K562 (cell line): ENCODE data around the gene STOX1. TPM values are rescaled to one million over a fixed set of nuclear protein-coding genes. Genes with fewer than 3 reads are reported as not detected.

Experiments used
- ATAC-seq: fragments of 200-7000 bp; cut with Tn5 transposase; 3 replicates; pipeline ENCODE4 v1.9.1; 2020; ENCODE audit warnings: moderate library complexity
- BruUV-seq: library from RNA; stranded (reverse); fragments of 400-500 nt; replicated peaks from 2 replicates; lab custom pipeline; 2021; lab: Mats Ljungman, UMichigan
- CTCF ChIA-PET: fragments of 300-600 bp; formaldehyde crosslinking; extraction: SDS; loops from one replicate; lab custom pipeline; 2021; ENCODE audit warnings: low intra/inter-chr PET ratio; lab: Yijun Ruan, JAX
- POLR2A ChIA-PET: fragments of 300-600, 350-650 bp; sonication (Branson Sonifier 250); formaldehyde crosslinking; extraction: SDS; loops from one replicate; lab custom pipeline; 2021; ENCODE audit warnings: antibody characterized with exemption, inconsistent platforms; lab: Yijun Ruan, JAX
- DNase-seq, 4 experiments: peaks; one replicate each; pipeline versions ENCODE4 v3.0.0 to v3.0.0-alpha.2; 2011 to 2018; ENCODE audit warnings: low spot score in 3 of 4, mixed read lengths in 3 of 4; ENCODE audit errors: extremely low read depth in 1 of 4
- FAIRE-seq: peaks from 2 replicates; lab custom pipeline; 2011; peaks lifted over from hg19 to GRCh38; lab: Jason Lieb, UNC
- H2AFZ ChIP-seq: 2 replicates; pipeline ENCODE4 v1.6.0; 2011; ENCODE audit warnings: low read depth, low read length, control low read depth, inconsistent platforms
- H3K27ac ChIP-seq: fragments of 200-600 bp; 3 replicates; pipeline ENCODE4 v1.8.0; 2011; ENCODE audit warnings: low read depth, mild to moderate bottlenecking, control low read depth, inconsistent platforms, low read length, moderate library complexity, mixed read lengths; ENCODE audit errors: extremely low read depth
- H3K27me3 ChIP-seq, 2 experiments: fragments of 300-600 bp in 1 of 2; 2 replicates in 1 of 2; 3 replicates in 1 of 2; pipeline versions ENCODE4 v1.6.0 to v1.8.0; 2011; ENCODE audit warnings: inconsistent platforms in 2 of 2, low read length in 2 of 2, mild to moderate bottlenecking in 1 of 2, mixed read lengths in 1 of 2, moderate library complexity in 1 of 2; ENCODE audit not compliant: control insufficient read depth in 2 of 2, insufficient read depth in 2 of 2
- H3K36me3 ChIP-seq: fragments of 300-600 bp; 3 replicates; pipeline ENCODE4 v1.8.0; 2011; ENCODE audit warnings: mild to moderate bottlenecking, low read length, inconsistent platforms; ENCODE audit not compliant: control insufficient read depth, insufficient read depth
- H3K4me1 ChIP-seq, 2 experiments: fragments of 200-600 bp in 1 of 2; replicated peaks in 1 of 2; 2 replicates in 1 of 2; 3 replicates in 1 of 2; pipeline versions ENCODE4 v1.5.1 to v1.8.0; 2011; ENCODE audit warnings: inconsistent platforms in 2 of 2, low read length in 2 of 2, mild to moderate bottlenecking in 1 of 2, mixed read lengths in 1 of 2, moderate library complexity in 1 of 2; ENCODE audit not compliant: control insufficient read depth in 2 of 2, insufficient read depth in 2 of 2
- H3K4me2 ChIP-seq: 2 replicates; pipeline ENCODE4 v1.6.1; 2011; ENCODE audit warnings: low read length, control low read depth, inconsistent platforms, mixed read lengths; ENCODE audit not compliant: insufficient read depth
- H3K4me3 ChIP-seq: fragments of 200-600 bp; sonication (generic), shearing (Covaris generic); 2 replicates; pipeline ENCODE4 v1.5.1; 2016; ENCODE audit warnings: control low read depth, inconsistent platforms
- H3K79me2 ChIP-seq: fragments of 200-600 bp; 3 replicates; pipeline ENCODE4 v1.8.0; 2011; ENCODE audit warnings: low read length, inconsistent platforms; ENCODE audit not compliant: control insufficient read depth, insufficient read depth
- H3K9ac ChIP-seq, 2 experiments: 2 replicates each; pipeline versions ENCODE4 v1.6.0 to v1.6.1; 2011; ENCODE audit warnings: low read depth in 2 of 2, low read length in 2 of 2, control low read depth in 1 of 2, inconsistent platforms in 1 of 2, mild to moderate bottlenecking in 1 of 2, mixed read lengths in 1 of 2; ENCODE audit not compliant: insufficient read depth in 1 of 2
- H3K9me1 ChIP-seq: one replicate; pipeline ENCODE4 v1.6.0; 2011; ENCODE audit warnings: inconsistent platforms, mild to moderate bottlenecking, low read length, moderate library complexity; ENCODE audit not compliant: control insufficient read depth, insufficient read depth
- H3K9me3 ChIP-seq: replicated peaks from 2 replicates; pipeline ENCODE4 v1.5.1; 2011; ENCODE audit warnings: low read depth, low read length, inconsistent platforms; ENCODE audit not compliant: control insufficient read depth, insufficient read depth
- H4K20me1 ChIP-seq: replicated peaks from 2 replicates; pipeline ENCODE4 v1.6.1; 2011; ENCODE audit warnings: low read length, inconsistent platforms, mixed read lengths; ENCODE audit not compliant: control insufficient read depth, insufficient read depth
- CEBPG ChIP-seq, 3 experiments: fragments of 200-800 bp in 1 of 3; sonication (Bioruptor generic) in 1 of 3; sonication (generic) in 1 of 3; formaldehyde crosslinking in 1 of 3; IDR thresholded peaks in 2 of 3; conservative IDR thresholded peaks in 1 of 3; 2 replicates each; pipeline versions ENCODE4 v1.6.1 to v1.8.0; 2016 to 2022; ENCODE audit warnings: missing compliant biosample characterization in 2 of 3, missing genetic modification characterization in 2 of 3, mild to moderate bottlenecking in 1 of 3, missing genetic modification reagents in 1 of 3
- CREM ChIP-seq: IDR thresholded peaks from 2 replicates; pipeline ENCODE4 v1.6.1; 2014; ENCODE audit warnings: antibody characterized with exemption, low read depth
- DDX20 ChIP-seq: fragments of 450-650 bp; IDR thresholded peaks from 2 replicates; pipeline ENCODE4 v1.6.1; 2016; ENCODE audit warnings: missing genetic modification characterization, low read depth, mild to moderate bottlenecking, missing compliant biosample characterization, moderate library complexity
- KDM1A ChIP-seq, 2 experiments: fragments of 450-650 bp; IDR thresholded peaks; 2 replicates each; pipeline ENCODE4 v1.6.1; 2016; ENCODE audit warnings: mild to moderate bottlenecking in 2 of 2
- RAD21 ChIP-seq, 2 experiments: fragments of 250-450 bp in 1 of 2; fragments of 450-650 bp in 1 of 2; sonication (Bioruptor Pico) in 1 of 2; formaldehyde crosslinking in 1 of 2; IDR thresholded peaks in 1 of 2; conservative IDR thresholded peaks in 1 of 2; 2 replicates each; pipeline versions ENCODE4 v1.4.0 to v1.8.0; 2020 to 2022; ENCODE audit warnings: mild to moderate bottlenecking in 2 of 2, moderate library complexity in 1 of 2
- SMC3 ChIP-seq: conservative IDR thresholded peaks from 2 replicates; pipeline ENCODE4 v1.6.1; 2011; ENCODE audit warnings: low read depth, low read length, improper control_type of control experiment; ENCODE audit not compliant: insufficient read depth
- WGBS: fragments of 100-300 bp; shearing (Covaris generic); methylation state at CpG from one replicate; pipeline ENCODE4 v1.1.6; 2016; ENCODE audit warnings: low coverage, mixed read lengths; ENCODE audit not compliant: insufficient coverage; ENCODE audit errors: missing lambda C conversion rate; 5-methylcytosine and 5-hydroxymethylcytosine counted together
- in situ Hi-C: fragments of 300-500 bp; cut with MboI; formaldehyde crosslinking; loops from 4 replicates; pipeline ENCODE4 v1.15.0; 2018; ENCODE audit warnings: inconsistent platforms, mixed read lengths
- intact Hi-C: fragments of 100-400 bp; cut with micrococcal nuclease; formaldehyde crosslinking; loops from 2 replicates; pipeline ENCODE4 v1.14.2; 2022
- polyA plus RNA-seq, 8 experiments: library from polyadenylated mRNA; depleted of rRNA in 4 of 8; stranded (reverse) in 5 of 8; unstranded in 3 of 8; fragments of >200 nt; fragmentation: Nextera tagmentation in 2 of 8; fragmentation: Illumina TruSeq in 1 of 8; extraction: Ambion mirVana in 2 of 8; extraction: Trizol in 1 of 8; gene quantifications; 2 replicates each; pipeline versions ENCODE4 v1.2.1 to v1.2.3, GENCODE V29; 2011 to 2014; ENCODE audit warnings: inconsistent platforms in 1 of 8, missing spikeins in 1 of 8
- total RNA-seq, 7 experiments: library from RNA; depleted of rRNA in 6 of 7; stranded (reverse); fragments of >200 nt in 6 of 7; fragmentation: Illumina TruSeq in 2 of 7; extraction: Trizol in 2 of 7; gene quantifications; 2 replicates each; pipeline versions ENCODE4 v1.2.1 to v1.2.3, GENCODE V29; 2011 to 2021; ENCODE audit warnings: low replicate concordance in 1 of 7
- TF ChIP-seq, protein P1 (sequence below): sonication (generic); formaldehyde crosslinking; IDR thresholded peaks from 2 replicates; pipeline ENCODE4 v1.8.0; 2022; ENCODE audit warnings: mild to moderate bottlenecking, missing genetic modification reagents, borderline replicate concordance
- TF ChIP-seq, protein P2 (sequence below), 2 experiments: fragments of 450-650 bp in 1 of 2; sonication (generic) in 1 of 2; formaldehyde crosslinking; conservative IDR thresholded peaks; 2 replicates each; pipeline versions ENCODE4 v1.4.0 to v1.8.1; 2020 to 2022; ENCODE audit warnings: mild to moderate bottlenecking in 1 of 2, missing genetic modification reagents in 1 of 2
- TF ChIP-seq, protein P3 (sequence below): fragments of 450-650 bp; IDR thresholded peaks from 2 replicates; pipeline ENCODE4 v1.6.1; 2016; ENCODE audit warnings: borderline replicate concordance
- TF ChIP-seq, protein P4 (sequence below): fragments of 450-650 bp; formaldehyde crosslinking; IDR thresholded peaks from 2 replicates; pipeline ENCODE4 v1.4.0; 2020; ENCODE audit warnings: mild to moderate bottlenecking, moderate library complexity

Gene STOX1
- total and polyA plus RNA-seq, 9 of the 15 experiments (the other 6 are each of a cell fraction or from before 2014, with no cell fraction given) = 0.09 to 0.87 (median 0.29) TPM

DNA sequence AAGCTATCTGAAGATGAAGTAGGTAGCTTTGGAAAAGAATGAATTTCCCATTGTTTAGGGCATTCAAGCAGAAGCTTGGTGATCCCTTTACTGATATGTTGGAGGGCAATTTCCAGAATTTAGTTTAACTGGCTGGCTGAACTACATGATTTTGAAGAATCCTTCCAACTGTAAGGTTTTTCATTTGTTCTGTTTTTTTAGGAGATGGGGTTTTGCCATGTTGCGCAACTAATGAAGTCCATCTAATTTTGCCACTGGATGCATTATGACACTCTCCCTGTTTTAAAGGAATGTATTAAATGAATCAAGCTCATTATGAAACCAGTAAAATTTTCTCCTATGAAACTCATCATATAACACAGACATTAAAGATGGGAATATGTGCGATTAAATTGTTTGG, 67.7 kb downstream of the STOX1 start (continued):
- TF ChIP-seq, protein P1, sequence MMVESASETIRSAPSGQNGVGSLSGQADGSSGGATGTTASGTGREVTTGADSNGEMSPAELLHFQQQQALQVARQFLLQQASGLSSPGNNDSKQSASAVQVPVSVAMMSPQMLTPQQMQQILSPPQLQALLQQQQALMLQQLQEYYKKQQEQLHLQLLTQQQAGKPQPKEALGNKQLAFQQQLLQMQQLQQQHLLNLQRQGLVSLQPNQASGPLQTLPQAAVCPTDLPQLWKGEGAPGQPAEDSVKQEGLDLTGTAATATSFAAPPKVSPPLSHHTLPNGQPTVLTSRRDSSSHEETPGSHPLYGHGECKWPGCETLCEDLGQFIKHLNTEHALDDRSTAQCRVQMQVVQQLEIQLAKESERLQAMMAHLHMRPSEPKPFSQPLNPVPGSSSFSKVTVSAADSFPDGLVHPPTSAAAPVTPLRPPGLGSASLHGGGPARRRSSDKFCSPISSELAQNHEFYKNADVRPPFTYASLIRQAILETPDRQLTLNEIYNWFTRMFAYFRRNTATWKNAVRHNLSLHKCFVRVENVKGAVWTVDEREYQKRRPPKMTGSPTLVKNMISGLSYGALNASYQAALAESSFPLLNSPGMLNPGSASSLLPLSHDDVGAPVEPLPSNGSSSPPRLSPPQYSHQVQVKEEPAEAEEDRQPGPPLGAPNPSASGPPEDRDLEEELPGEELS (CRISPR knock-in tag) = no peak
- TF ChIP-seq, protein P2, sequence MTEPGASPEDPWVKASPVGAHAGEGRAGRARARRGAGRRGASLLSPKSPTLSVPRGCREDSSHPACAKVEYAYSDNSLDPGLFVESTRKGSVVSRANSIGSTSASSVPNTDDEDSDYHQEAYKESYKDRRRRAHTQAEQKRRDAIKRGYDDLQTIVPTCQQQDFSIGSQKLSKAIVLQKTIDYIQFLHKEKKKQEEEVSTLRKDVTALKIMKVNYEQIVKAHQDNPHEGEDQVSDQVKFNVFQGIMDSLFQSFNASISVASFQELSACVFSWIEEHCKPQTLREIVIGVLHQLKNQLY (CRISPR knock-in tag; conservative IDR thresholded peaks at IDR 0.05) = no peak
- TF ChIP-seq CEBPG (CRISPR knock-in tag; IDR thresholded peaks at IDR 0.05) (peak; percentile 63; the same call in 1 of the 2 replicates), CEBPG (tag; conservative IDR thresholded peaks at IDR 0.05 in 1 of 2, IDR thresholded peaks at IDR 0.05 in 1 of 2) (peak; percentile 84 to 96), KDM1A (IDR thresholded peaks at IDR 0.05) (no peak)

DNA sequence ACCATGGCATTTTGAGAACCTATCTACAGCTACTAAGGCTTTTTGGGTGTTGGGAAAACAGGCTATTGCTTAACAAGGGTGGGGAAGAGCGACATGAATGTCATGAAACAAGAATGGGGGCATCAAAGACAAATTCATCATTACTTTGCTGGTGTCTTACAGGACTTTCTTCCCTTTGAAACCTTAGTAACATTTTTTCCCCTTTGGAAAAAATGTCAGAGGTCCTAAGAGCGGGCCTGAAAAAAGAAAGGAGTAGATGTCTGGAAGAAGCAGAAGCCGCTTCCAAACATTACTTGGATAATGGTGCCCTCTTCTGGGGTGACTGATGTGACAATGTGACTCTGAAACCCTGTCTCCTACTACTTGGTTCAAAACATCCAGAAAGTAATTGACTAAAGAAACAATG, 70.0 kb downstream of the STOX1 start:
- Histone ChIP-seq H3K27me3 (no peaks in the 10 kb centered on the region), H4K20me1 (no peaks in the 10 kb centered on the region), H3K4me2 (no peak overlapping the region), H3K36me3 (0 out of 3 replicates have a peak, but pooled peaks cover 2% of the 10 kb centered on the region), H3K4me1 (peaks cover 8 to 10% of the 10 kb centered on the region in 2 experiments; a peak in 4 of 5 replicates), H3K9me3 (no peaks in the 10 kb centered on the region), H3K27ac (no peak overlapping the region), H3K79me2 (peaks cover 13% of the 10 kb centered on the region), H3K9ac (no peak overlapping the region), H3K4me3 (no peak overlapping the region), H3K9me1 (no peaks in the 10 kb centered on the region), H2AFZ (peak overlapping the region; percentile 71)
- intact Hi-C loops (loop anchor here (2.0 to 10.0 kb wide), 6 partner anchors 65 to 1110 kb away; no protein-coding TSS in a partner anchor), in situ Hi-C loops (loop anchor here (10.0 kb wide), 1 partner anchor 683 kb away; no protein-coding TSS in a partner anchor)
- WGBS = 35% methylated on average over 3 of the region's 3 CpGs
- ChIA-PET POLR2A (interaction anchor here (0.7 kb wide), 1 partner anchor 220 kb away, joined by 4 read pairs; no protein-coding TSS in a partner anchor), CTCF (interaction anchor here (0.6 to 3.7 kb wide), 6 partner anchors 98 to 1098 kb away, joined by 3 to 39 read pairs (median 3); no protein-coding TSS in a partner anchor)
- no TSS peak for BruUV-seq
- DNase-seq (peak; percentile 31 to 85 (median 52)), ATAC-seq (peak; percentile 45), FAIRE-seq (peak; percentile 84)
- TF ChIP-seq, protein P3, sequence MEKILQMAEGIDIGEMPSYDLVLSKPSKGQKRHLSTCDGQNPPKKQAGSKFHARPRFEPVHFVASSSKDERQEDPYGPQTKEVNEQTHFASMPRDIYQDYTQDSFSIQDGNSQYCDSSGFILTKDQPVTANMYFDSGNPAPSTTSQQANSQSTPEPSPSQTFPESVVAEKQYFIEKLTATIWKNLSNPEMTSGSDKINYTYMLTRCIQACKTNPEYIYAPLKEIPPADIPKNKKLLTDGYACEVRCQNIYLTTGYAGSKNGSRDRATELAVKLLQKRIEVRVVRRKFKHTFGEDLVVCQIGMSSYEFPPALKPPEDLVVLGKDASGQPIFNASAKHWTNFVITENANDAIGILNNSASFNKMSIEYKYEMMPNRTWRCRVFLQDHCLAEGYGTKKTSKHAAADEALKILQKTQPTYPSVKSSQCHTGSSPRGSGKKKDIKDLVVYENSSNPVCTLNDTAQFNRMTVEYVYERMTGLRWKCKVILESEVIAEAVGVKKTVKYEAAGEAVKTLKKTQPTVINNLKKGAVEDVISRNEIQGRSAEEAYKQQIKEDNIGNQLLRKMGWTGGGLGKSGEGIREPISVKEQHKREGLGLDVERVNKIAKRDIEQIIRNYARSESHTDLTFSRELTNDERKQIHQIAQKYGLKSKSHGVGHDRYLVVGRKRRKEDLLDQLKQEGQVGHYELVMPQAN = no peak
- TF ChIP-seq CREM (0 out of 2 replicates have a peak, but pooled peaks have one; percentile 32), RAD21 (CRISPR knock-in tag; conservative IDR thresholded peaks at IDR 0.05 in 1 of 2, IDR thresholded peaks at IDR 0.05 in 1 of 2) (peak; percentile 91 to 94), DDX20 (tag) (0 out of 2 replicates have a peak, but pooled peaks have one; percentile 45), SMC3 (peak; percentile 57)
- TF ChIP-seq, protein P4, sequence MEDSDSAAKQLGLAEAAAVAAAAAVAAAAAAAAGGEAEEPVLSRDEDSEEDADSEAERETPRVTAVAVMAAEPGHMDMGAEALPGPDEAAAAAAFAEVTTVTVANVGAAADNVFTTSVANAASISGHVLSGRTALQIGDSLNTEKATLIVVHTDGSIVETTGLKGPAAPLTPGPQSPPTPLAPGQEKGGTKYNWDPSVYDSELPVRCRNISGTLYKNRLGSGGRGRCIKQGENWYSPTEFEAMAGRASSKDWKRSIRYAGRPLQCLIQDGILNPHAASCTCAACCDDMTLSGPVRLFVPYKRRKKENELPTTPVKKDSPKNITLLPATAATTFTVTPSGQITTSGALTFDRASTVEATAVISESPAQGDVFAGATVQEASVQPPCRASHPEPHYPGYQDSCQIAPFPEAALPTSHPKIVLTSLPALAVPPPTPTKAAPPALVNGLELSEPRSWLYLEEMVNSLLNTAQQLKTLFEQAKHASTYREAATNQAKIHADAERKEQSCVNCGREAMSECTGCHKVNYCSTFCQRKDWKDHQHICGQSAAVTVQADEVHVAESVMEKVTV (CRISPR knock-in tag) = peak; percentile 84
